Osteocyte (in vitro differentiated cells): ENCODE data around the gene MYO5C. TPM values are rescaled to one million over a fixed set of nuclear protein-coding genes. Genes with fewer than 3 reads are reported as not detected.

Experiments
- DNase-seq: peaks from one replicate; pipeline ENCODE4 v3.0.0; 2021; ENCODE audit warnings: mixed read lengths; ENCODE audit not compliant: unreplicated experiment; ENCODE audit errors: extremely low spot score
- H3K27ac Mint-ChIP-seq: one replicate; pipeline ENCODE4 v1.8.0; 2021; ENCODE audit warnings: mild to moderate bottlenecking, mixed read lengths; ENCODE audit not compliant: unreplicated experiment
- H3K27me3 Mint-ChIP-seq: one replicate; pipeline ENCODE4 v1.8.0; 2021; ENCODE audit warnings: mixed read lengths; ENCODE audit not compliant: unreplicated experiment
- H3K36me3 Mint-ChIP-seq: one replicate; pipeline ENCODE4 v1.8.0; 2021; ENCODE audit warnings: mixed read lengths; ENCODE audit not compliant: unreplicated experiment
- H3K4me1 Mint-ChIP-seq: one replicate; pipeline ENCODE4 v1.8.0; 2021; ENCODE audit warnings: mixed read lengths; ENCODE audit not compliant: unreplicated experiment
- H3K4me3 Mint-ChIP-seq: one replicate; pipeline ENCODE4 v1.8.0; 2021; ENCODE audit warnings: mild to moderate bottlenecking, moderate library complexity, mixed read lengths; ENCODE audit not compliant: unreplicated experiment
- H3K9me3 Mint-ChIP-seq: one replicate; pipeline ENCODE4 v1.8.0; 2021; ENCODE audit warnings: mixed read lengths; ENCODE audit not compliant: unreplicated experiment
- CTCF ChIP-seq: fragments of 200-600 bp; sonication (generic); IDR thresholded peaks from 2 replicates; pipeline ENCODE4 v1.5.0; 2021; ENCODE audit warnings: antibody characterized with exemption, mild to moderate bottlenecking, moderate library complexity
- total RNA-seq: library from RNA; stranded (reverse); gene quantifications from 2 replicates; pipeline ENCODE4 v1.2.1, GENCODE V29; 2021

MYO5C gene
- total RNA-seq, 1 donor from 2014 or later = 4.0 TPM

- H3K27me3 Mint-ChIP-seq = no peaks in the 10 kb centered on the region
- H3K4me1 Mint-ChIP-seq = peaks cover 10% of the 10 kb centered on the region
- H3K36me3 Mint-ChIP-seq = no peaks in the 10 kb centered on the region
- H3K27ac Mint-ChIP-seq = no peak overlapping the region
- DNase-seq = no peak
- TF ChIP-seq CTCF = no peak
- H3K4me3 Mint-ChIP-seq = no peak overlapping the region
- no peaks in the 10 kb centered on the region for H3K9me3 Mint-ChIP-seq
These were observed 110.9 kb downstream of the MYO5C start for GRCh38 chr15:52184721-52185120.

GRCh38 chr15:52183562-52184173, 111.9 kb downstream of the MYO5C start:
- Mint-ChIP-seq H3K9me3 (no peaks in the 10 kb centered on the region), H3K27ac (no peak overlapping the region)
- peak; percentile 70 for DNase-seq

GRCh38 chr15:52181938-52182780, 113.4 kb downstream of the MYO5C start:
- no peak overlapping the region for H3K4me3 Mint-ChIP-seq
- H3K27me3 Mint-ChIP-seq = no peaks in the 10 kb centered on the region
- H3K9me3 Mint-ChIP-seq = no peaks in the 10 kb centered on the region
- DNase-seq = peak; percentile 53
- H3K36me3 Mint-ChIP-seq = no peaks in the 10 kb centered on the region
- H3K27ac Mint-ChIP-seq = no peak overlapping the region
- H3K4me1 Mint-ChIP-seq = peaks cover 19% of the 10 kb centered on the region
- TF ChIP-seq CTCF = no peak

More at GRCh38 chr15:52183562-52184173, 111.9 kb downstream of the MYO5C start:
- H3K4me3 Mint-ChIP-seq = no peak overlapping the region
- no peaks in the 10 kb centered on the region for H3K27me3 Mint-ChIP-seq
- peaks cover 14% of the 10 kb centered on the region for H3K4me1 Mint-ChIP-seq
- H3K36me3 Mint-ChIP-seq = no peaks in the 10 kb centered on the region
- peak; percentile 68 for TF ChIP-seq CTCF

GRCh38 chr15:52180851-52181450, 114.7 kb downstream of the MYO5C start:
- no peaks in the 10 kb centered on the region for H3K27me3 Mint-ChIP-seq
- H3K4me3 Mint-ChIP-seq = peak overlapping the region; percentile 86
- peak; percentile 44 for DNase-seq
- H3K27ac Mint-ChIP-seq = peak overlapping the region; percentile 54
- H3K36me3 Mint-ChIP-seq = no peaks in the 10 kb centered on the region
- H3K4me1 Mint-ChIP-seq = peaks cover 20% of the 10 kb centered on the region
- H3K9me3 Mint-ChIP-seq = no peaks in the 10 kb centered on the region
- no peak for TF ChIP-seq CTCF
